Measurements from ENCODE around the gene PRR23C.

DNA sequence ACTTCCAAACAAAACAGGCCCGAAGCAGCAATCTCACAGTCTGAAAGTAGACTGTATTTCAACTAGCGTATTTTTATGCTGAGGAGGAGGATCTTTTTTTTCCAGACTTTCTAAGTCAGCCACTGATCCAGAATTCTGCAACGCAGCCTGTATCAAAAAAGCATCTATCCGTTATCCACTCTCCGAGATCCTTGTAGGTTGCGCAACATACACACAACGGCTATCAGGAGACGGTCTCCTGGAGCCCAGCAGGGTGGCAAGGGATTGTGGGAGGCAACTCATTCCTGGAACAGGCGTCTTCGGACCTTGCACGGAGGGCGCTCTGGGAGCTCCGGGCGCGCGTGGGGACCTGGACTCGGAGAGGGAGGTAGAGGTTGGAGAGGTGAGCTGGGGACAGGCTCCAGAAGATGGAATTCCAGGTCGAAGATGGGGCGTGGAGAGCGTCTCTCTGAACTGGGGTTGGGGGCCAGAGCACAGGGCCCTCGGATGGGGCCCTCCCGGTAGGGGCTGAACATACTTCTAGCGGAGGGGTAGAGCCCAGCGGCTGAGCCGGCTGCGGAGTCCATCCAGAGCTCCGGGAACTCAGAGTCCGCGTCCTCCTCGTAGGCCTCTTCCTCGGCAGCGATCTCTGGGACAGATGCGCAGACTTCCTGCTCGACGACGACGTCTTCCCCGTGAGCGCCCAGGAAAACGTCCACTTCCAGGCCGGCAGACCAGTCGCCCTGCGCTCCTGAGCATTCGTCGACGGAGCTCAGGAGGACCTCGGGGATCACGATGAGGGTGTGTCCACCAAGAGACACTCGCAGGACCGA, 932 bp downstream of the PRR23C start:
- no peak for TF ChIP-seq POLR2A (IDR thresholded peaks at IDR 0.05)
- no peak for TF ChIP-seq EP300 (IDR thresholded peaks at IDR 0.05)

All from stomach (tissue), 4 donors.